ENCODE measurements around the gene KCTD18. TPM values are rescaled to one million over a fixed set of nuclear protein-coding genes. Genes with fewer than 3 reads are reported as not detected.

Gene KCTD18
- total and polyA plus RNA-seq, 2 of the 8 experiments (the other 6 are each of a cell fraction or from before 2014, with no cell fraction given) = 1.6 to 3.1 TPM

DNA sequence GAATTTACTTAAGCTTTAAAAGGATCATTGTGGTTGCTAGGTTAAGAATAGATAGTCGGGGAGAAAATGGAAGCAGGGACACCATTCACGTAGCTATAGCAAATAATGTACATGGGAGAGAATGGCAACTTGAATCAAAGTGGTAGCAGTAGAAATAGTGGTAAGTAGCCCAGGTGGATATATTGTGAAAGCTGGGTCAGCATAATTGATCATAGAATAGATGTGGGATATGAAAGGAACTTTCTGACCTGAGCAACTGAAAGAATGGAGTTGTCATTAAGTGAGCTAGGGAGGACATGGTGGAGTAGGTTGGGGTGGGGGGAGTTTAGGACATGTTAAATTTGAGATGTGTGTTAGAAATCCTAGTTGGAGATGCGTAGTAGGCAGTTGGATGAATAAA, 18.4 kb upstream of the KCTD18 start:
- Histone ChIP-seq H4K8ac (ENCODE audit: extremely low read depth, insufficient read depth, low read length) (no peak overlapping the region), H4K91ac (replicated peaks; ENCODE audit: insufficient read length, low read length) (no peak overlapping the region), H3K4me1 (replicated peaks in 1 of 4; ENCODE audit: control insufficient read depth in 3 of 4, insufficient read depth in 4 of 4, low read length in 3 of 4) (peaks cover 0 to 3% (median 1%) of the 10 kb centered on the region in 4 experiments; a peak in 5 of 7 replicates), H3K56ac (replicated peaks; ENCODE audit: insufficient read length, low read depth, low read length) (no peak overlapping the region), H3K4ac (replicated peaks; ENCODE audit: insufficient read length, low read depth, low read length) (no peak overlapping the region), H4K5ac (ENCODE audit: insufficient read length, low read depth, low read length) (no peak overlapping the region), H3K18ac (ENCODE audit: extremely low read depth, low read length) (no peak overlapping the region), H3K27me3 (replicated peaks in 1 of 4; ENCODE audit: control insufficient read depth in 3 of 4, extremely low read depth in 1 of 4, insufficient read depth in 3 of 4, low read length in 3 of 4) (peaks cover 0 to 5% (median 0%) of the 10 kb centered on the region in 4 experiments; a peak in 2 of 7 replicates), H2BK20ac (ENCODE audit: low read length) (no peak overlapping the region), H2AK5ac (ENCODE audit: low read depth, low read length) (no peak overlapping the region), H3K79me2 (ENCODE audit: control insufficient read depth in 1 of 2, insufficient read depth in 2 of 2, low read length in 2 of 2) (peaks cover 0 to 55% of the 10 kb centered on the region in 2 experiments; a peak in 2 of 4 replicates), H3K23ac (ENCODE audit: insufficient read length) (no peak overlapping the region), H3K4me2 (ENCODE audit: insufficient read depth in 1 of 2, low read depth in 2 of 2, low read length in 2 of 2) (no peak overlapping the region), H3K9ac (replicated peaks in 1 of 4; ENCODE audit: extremely low read depth in 1 of 4, low read depth in 3 of 4, low read length in 3 of 4) (no peak overlapping the region), H4K20me1 (replicated peaks in 1 of 2; ENCODE audit: control insufficient read depth in 1 of 2, insufficient read depth in 2 of 2, low read length in 2 of 2) (peaks cover 0 to 3% of the 10 kb centered on the region in 2 experiments), H3K4me3 (ENCODE audit: extremely low read depth in 1 of 4, insufficient read depth in 2 of 4, low read depth in 3 of 4, low read length in 4 of 4) (no peak overlapping the region), H3K23me2 (ENCODE audit: low read depth, low read length) (peaks cover 8% of the 10 kb centered on the region), H3K79me1 (ENCODE audit: low read depth, low read length) (peaks cover 2% of the 10 kb centered on the region; the same call in 1 of the 2 replicates), H2AFZ (ENCODE audit: low read length) (no peak overlapping the region), H3K36me3 (ENCODE audit: control insufficient read depth in 2 of 4, insufficient read depth in 4 of 4, low read length in 3 of 4) (0 out of 8 replicates have a peak, but pooled peaks cover 0 to 2% (median under 1%) of the 10 kb centered on the region in 4 experiments), H3K27ac (ENCODE audit: low read depth, low read length) (no peak overlapping the region), H2BK120ac (replicated peaks; ENCODE audit: low read depth, low read length) (no peak overlapping the region), H3K9me3 (ENCODE audit: insufficient read depth in 2 of 2, low read depth in 1 of 2, low read length in 1 of 2) (no peaks in the 10 kb centered on the region), H3K14ac (ENCODE audit: insufficient read length) (no peak overlapping the region), H2BK15ac (ENCODE audit: low read length) (no peak overlapping the region), H2BK12ac (ENCODE audit: low read depth, low read length) (no peak overlapping the region), H2BK5ac (ENCODE audit: low read depth, low read length) (no peak overlapping the region)
- WGBS, 2 experiments (ENCODE audit: extremely low coverage in 1 of 2, insufficient coverage in 1 of 2, insufficient read length in 1 of 2, insufficient replicate concordance in 2 of 2, low coverage in 1 of 2, low lambda C conversion rate in 2 of 2, missing lambda C conversion rate in 1 of 2) = 80% methylated on average over 2 of the region's 3 CpGs; no CpG with 5 or more reads in 1 of the 2 experiments
- POLR2A ChIA-PET (ENCODE audit: partially characterized antibody) = no interaction called here
- no peak for DNase-seq (ENCODE audit: low read depth in 1 of 2, low spot score in 2 of 2)
- CTCF ChIA-PET (ENCODE audit: partially characterized antibody) = no interaction called here
- TF ChIP-seq CREB1 (IDR thresholded peaks at IDR 0.05) (no peak), POLR2A (IDR thresholded peaks at IDR 0.05; ENCODE audit: control extremely low read depth in 1 of 2, low read depth in 2 of 2, low read length in 2 of 2) (no peak), TAF7 (optimal IDR thresholded peaks at IDR 0.05; ENCODE audit: borderline replicate concordance, low read depth, low read length) (no peak), TAF1 (IDR thresholded peaks at IDR 0.05; ENCODE audit: low read depth, low read length) (no peak), BRCA1 (IDR thresholded peaks at IDR 0.05; ENCODE audit: low read depth, low read length) (no peak)
- FAIRE-seq = no peak
